Cardiac fibroblast (primary cell): ENCODE data around the gene PPIF.
"Not testable (repeated sequence)": the region's sequence is repeated elsewhere in the genome, so short reads cannot be mapped to it uniquely, and the experiment has no call there.

ENCODE experiments used
- DNase-seq, 2 donors: peaks; one replicate each; pipeline versions ENCODE4 v3.0.0 to v3.0.0-alpha.2; 2010; ENCODE audit warnings: low read depth in 2 of 2
- H3K4me3 ChIP-seq, 2 donors: replicated peaks in 1 of 2; 1 replicate in 1 of 2; 2 replicates in 1 of 2; pipeline ENCODE4 v1.5.1; 2011; ENCODE audit warnings: low read depth in 2 of 2, low read length in 2 of 2, mild to moderate bottlenecking in 2 of 2, moderate library complexity in 1 of 2
- TF ChIP-seq, protein P1 (sequence below): IDR thresholded peaks from one replicate; pipeline ENCODE4 v1.5.1; 2011; ENCODE audit warnings: low read depth, mild to moderate bottlenecking, low read length, inconsistent platforms

PPIF gene

DNA sequence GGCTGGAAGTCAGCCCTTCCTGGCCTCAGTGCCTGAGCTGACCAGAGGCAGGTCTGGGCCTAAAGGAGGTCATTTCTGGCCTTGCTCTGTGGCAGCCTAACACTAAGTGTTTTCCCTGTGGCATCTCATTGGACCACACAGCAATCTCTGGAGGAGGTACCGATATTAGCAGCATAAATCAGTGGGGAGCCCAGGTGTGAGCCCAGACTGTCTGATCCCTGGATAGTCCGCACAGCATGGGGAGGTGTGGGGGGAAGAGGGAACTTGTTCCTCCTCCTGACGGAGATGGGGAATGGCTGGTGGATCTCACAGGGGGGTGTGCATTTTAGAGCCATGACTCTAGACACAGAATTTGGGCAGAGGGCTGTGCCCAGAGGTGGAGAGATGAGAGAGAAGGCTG is 11.0 kb upstream of the PPIF start:
- TF ChIP-seq, protein P1, sequence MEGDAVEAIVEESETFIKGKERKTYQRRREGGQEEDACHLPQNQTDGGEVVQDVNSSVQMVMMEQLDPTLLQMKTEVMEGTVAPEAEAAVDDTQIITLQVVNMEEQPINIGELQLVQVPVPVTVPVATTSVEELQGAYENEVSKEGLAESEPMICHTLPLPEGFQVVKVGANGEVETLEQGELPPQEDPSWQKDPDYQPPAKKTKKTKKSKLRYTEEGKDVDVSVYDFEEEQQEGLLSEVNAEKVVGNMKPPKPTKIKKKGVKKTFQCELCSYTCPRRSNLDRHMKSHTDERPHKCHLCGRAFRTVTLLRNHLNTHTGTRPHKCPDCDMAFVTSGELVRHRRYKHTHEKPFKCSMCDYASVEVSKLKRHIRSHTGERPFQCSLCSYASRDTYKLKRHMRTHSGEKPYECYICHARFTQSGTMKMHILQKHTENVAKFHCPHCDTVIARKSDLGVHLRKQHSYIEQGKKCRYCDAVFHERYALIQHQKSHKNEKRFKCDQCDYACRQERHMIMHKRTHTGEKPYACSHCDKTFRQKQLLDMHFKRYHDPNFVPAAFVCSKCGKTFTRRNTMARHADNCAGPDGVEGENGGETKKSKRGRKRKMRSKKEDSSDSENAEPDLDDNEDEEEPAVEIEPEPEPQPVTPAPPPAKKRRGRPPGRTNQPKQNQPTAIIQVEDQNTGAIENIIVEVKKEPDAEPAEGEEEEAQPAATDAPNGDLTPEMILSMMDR: no peak
- DNase-seq: no peak
- H3K4me3 ChIP-seq: no peak overlapping the region

DNA sequence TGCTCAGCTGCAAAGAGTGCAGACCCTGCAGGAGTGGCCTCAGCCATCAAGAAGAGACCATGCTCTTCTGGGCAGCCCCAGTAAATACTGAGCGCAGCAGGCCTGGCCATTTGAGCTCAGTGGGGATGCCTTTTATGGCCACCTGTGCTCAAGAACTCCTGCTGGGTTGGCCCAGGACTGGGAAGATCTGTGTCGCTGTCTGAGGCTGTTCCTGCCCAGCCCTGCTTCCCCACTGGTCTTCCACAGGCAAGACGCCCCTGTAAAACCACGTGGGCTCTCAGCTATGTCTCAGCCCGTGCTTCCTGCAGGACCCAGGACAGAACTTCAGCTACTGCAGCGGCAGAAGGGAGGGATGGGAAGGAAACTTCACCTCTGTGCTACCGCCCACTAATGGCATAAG is 10.5 kb upstream of the PPIF start:
- TF ChIP-seq, protein P1: no peak

DNA sequence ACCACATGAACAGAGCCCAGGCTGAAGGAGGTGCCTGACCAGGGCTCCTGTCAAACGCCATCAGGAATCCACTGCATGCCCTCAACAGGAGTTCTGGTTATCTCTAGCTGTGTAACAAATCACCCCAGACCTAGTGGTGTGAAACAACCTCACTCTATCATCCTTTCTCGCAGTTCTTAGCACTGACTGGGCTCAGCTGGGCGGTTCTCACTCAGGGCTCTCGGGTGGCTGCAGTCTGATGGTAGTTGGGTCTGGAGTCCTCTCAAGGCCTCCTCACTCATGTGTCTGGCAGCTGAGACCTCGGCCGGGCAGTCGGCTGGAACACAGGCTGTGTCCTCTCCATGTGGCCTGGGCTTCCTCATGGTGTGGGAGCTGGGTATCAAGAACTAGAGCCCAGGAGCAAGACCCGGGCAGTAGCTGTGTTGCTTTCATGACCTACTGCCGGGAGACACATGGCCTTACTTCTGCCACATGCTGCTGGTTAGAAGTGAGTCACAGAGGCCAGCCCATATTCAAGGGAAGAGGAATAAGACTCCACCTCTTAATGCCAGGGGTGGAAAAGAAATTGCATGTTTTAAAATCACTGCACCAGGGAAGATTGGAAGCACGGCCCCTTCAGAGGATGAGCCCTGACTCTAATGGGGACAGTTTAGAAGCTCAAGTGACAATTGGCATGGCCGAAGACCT is 9.3 kb upstream of the PPIF start:
- not testable (repeated sequence) for H3K4me3 ChIP-seq, DNase-seq

More for the DNA sequence above, 10.5 kb upstream of the PPIF start:
- no peak for DNase-seq
- H3K4me3 ChIP-seq: no peak overlapping the region

DNA sequence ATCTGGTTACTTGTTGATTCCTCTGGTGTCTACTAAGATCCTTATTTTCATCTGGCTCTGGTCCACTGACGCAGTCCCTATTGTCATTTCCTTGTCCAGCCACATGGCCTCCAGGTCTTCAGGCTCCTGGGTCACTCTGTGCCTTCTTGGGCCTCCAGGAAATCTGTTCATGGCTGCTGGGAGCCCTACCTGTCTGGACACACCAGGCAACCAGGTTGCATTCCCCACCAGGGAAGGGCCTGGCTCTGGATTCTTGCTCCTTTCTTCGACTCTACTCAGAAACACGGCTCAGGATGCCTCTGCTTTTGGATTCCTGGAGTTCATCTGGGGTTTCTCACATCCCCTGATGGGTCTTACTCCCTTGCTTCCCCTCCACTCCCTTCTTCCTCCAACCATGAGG is 8.0 kb upstream of the PPIF start:
- no peak for DNase-seq
- TF ChIP-seq, protein P1: no peak
- H3K4me3 ChIP-seq: no peak overlapping the region

DNA sequence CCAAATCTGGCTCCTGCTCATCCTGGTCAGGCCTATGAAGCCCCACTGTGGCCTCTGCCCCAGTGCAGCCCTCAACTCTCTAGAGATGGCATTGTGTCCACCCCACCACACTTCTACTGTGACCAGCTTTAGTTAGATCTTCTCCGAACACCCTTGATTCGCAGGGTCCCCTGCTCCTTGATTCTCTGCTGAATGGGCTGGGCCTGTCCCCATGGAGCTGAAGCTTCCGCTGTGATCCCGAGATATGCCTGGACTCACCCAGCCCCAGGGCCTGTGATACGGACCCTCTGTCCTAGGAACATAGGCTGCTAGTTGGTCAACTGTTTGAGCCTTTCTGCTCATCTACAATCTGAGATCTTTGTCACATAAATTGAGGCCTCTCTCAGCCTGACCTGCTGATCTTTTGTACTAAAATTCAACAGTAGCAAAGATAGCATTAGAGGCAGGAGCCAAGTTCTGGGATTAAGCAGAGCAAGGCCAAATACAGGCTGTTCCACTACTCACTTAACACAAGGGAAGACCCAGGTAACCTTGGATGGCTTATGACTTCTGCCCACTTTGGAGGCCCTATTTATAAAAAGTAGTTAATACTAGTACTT is 6.5 kb upstream of the PPIF start:
- H3K4me3 ChIP-seq: no peak overlapping the region
- TF ChIP-seq, protein P1: no peak
- no peak for DNase-seq

DNA sequence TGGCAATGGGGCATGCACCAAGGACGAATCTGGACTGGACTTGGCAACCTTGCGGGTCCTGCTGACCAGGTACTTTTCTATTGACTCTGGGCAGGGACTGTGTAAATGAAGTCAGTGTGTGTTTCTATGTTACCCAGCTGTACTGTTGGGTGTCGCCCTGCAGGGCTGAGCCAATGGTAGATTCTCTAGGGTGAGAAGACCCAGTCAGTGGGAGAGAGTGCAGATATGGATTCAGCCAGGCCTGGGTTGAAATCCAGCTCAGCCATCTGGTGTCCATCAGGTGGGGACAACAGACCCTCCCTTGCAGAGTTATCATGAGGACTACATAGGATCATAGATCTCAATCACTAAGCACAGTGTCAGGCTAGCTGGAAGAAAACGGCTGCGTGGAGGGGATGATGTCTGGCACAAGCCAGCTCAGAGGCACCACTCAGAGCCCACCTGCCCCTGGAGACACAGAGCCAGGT is 4.9 kb upstream of the PPIF start:
- TF ChIP-seq, protein P1: no peak
- no peak overlapping the region for H3K4me3 ChIP-seq
- no peak for DNase-seq

DNA sequence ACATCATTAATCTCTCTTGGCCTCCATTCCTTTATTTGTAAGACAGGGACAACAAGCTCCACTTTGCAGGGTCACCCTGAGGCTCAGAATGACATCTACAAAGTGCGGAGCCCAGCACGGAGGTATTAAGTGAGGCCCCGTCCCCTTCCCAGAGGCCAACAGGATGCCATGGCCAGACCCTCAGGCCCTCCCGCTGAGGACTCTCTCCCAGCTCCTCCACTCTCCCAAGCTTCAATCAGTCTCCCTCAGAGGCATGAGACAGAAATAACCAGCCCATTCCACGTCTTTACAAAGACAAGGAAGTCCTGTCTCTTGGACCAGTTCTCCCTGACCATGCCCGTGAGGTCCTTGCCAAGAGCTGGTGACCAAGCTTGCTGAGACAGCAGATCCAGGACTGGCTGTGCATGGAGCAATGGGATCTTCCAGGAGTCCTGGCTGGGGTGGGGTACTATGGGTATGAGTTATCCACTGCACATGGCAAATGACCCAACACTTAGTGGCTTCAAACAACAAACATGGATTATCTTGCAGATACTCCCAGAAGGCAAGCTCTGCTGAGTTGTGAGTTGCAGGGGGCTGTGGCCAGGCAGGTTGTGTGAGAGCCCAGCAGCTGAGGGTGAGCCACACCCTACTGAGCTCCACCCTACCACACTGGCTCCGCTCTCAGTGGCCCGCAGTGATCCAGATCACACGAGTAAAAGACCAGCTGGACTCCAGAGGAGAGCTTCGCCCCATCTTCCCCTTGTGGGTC is 4.3 kb upstream of the PPIF start:
- no peak overlapping the region for H3K4me3 ChIP-seq
- TF ChIP-seq, protein P1: no peak
- DNase-seq: no peak
